LNCaP clone FGC (cell line): ENCODE results near the gene KIF13A.
"Not testable (repeated sequence)": the region's sequence is repeated elsewhere in the genome, so short reads cannot be mapped to it uniquely, and the experiment has no call there.

Source experiments
- DNase-seq: peaks from one replicate; pipeline ENCODE4 v3.0.0-alpha.2; 2011; ENCODE audit warnings: low read depth
- H3K4me3 ChIP-seq: 2 replicates; pipeline ENCODE4 v1.5.1; 2011; ENCODE audit warnings: mild to moderate bottlenecking, low read depth, low read length, control low read depth
- TF ChIP-seq, protein P1 (sequence below): IDR thresholded peaks from 2 replicates; pipeline ENCODE4 v1.5.1; 2012; ENCODE audit warnings: mild to moderate bottlenecking; ENCODE audit not compliant: control insufficient read depth, insufficient read depth; ENCODE audit errors: extremely low read depth

Gene KIF13A

GRCh38 chr6:17768881-17769280 is 218.6 kb downstream of the KIF13A start:
- DNase-seq: no peak
- H3K4me3 ChIP-seq: no peak overlapping the region
- TF ChIP-seq, protein P1, sequence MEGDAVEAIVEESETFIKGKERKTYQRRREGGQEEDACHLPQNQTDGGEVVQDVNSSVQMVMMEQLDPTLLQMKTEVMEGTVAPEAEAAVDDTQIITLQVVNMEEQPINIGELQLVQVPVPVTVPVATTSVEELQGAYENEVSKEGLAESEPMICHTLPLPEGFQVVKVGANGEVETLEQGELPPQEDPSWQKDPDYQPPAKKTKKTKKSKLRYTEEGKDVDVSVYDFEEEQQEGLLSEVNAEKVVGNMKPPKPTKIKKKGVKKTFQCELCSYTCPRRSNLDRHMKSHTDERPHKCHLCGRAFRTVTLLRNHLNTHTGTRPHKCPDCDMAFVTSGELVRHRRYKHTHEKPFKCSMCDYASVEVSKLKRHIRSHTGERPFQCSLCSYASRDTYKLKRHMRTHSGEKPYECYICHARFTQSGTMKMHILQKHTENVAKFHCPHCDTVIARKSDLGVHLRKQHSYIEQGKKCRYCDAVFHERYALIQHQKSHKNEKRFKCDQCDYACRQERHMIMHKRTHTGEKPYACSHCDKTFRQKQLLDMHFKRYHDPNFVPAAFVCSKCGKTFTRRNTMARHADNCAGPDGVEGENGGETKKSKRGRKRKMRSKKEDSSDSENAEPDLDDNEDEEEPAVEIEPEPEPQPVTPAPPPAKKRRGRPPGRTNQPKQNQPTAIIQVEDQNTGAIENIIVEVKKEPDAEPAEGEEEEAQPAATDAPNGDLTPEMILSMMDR: no peak

GRCh38 chr6:17768388-17768787 is 219.0 kb downstream of the KIF13A start:
- DNase-seq: no peak
- TF ChIP-seq, protein P1: no peak
- H3K4me3 ChIP-seq: no peak overlapping the region

DNA sequence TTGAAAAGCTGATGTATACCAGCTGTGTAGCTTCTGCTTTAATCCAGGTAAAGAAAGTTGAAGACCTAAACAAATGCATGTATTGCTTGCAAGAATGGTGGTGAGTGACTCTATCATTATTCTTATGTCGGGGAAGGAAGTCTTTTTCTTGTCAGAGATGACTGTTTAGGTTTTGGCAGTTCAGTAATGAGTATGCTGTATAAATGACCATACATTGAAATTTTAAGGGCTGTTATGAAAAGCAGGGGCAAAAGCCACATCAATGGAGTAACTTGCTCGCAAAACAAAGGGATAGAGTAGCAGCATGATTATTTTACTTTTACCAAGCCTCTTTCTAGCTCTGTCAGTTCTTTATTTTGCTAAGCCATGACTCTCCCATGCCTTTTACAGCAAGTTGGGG is 224.8 kb downstream of the KIF13A start:
- no peak for DNase-seq
- H3K4me3 ChIP-seq: no peak overlapping the region
- TF ChIP-seq, protein P1: no peak

- DNase-seq: no peak
- TF ChIP-seq, protein P1: no peak
- H3K4me3 ChIP-seq: no peak overlapping the region
These were observed 229.3 kb downstream of the KIF13A start for GRCh38 chr6:17758119-17758518.

- DNase-seq: no peak
- TF ChIP-seq, protein P1: no peak
- no peak overlapping the region for H3K4me3 ChIP-seq
These were observed 233.2 kb downstream of the KIF13A start for GRCh38 chr6:17754254-17754653.

- DNase-seq, H3K4me3 ChIP-seq: not testable (repeated sequence)
These were observed 242.1 kb downstream of the KIF13A start for GRCh38 chr6:17745324-17745723.

DNA sequence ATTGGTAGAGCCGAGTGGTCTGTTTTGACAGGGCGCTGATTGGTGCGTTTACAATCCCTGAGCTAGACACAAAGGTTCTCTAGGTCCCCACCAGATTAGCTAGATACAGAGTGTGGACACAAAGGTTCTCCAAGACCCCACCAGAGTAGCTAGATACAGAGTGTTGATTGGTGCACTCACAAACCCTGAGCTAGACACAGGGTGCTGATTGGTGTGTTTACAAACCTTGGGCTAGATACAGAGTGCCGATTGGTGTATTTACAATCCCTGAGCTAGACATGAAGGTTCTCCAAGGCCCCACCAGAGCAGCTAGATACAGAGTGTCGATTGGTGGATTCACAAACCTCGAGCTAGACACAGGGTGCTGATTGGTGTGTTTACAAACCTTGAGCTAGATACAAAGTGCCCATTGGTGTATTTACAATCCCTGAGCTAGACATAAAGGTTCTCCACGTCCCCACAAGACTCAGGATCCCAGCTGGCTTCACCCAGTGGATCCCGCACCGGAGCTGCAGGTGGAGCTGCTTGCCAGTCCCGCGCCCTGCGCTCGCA is 242.6 kb downstream of the KIF13A start:
- H3K4me3 ChIP-seq: not testable (repeated sequence)

GRCh38 chr6:17744019-17744756 is 243.2 kb downstream of the KIF13A start:
- no peak overlapping the region for H3K4me3 ChIP-seq
- DNase-seq: no peak
- TF ChIP-seq, protein P1: no peak

More for the DNA sequence above, 242.6 kb downstream of the KIF13A start:
- DNase-seq: not testable (repeated sequence)
